Suprapubic skin (tissue), 4 donors: Measurements from ENCODE around the gene ACYP1. TPM values are rescaled to one million over a fixed set of nuclear protein-coding genes. Genes with fewer than 3 reads are reported as not detected.
A peak's percentile ranks its signal among the peaks of the same experiment; 100 is the strongest.

Experiments used
- DNase-seq, 2 donors: peaks; one replicate each; pipeline ENCODE4 v3.0.0-alpha.2; 2019; ENCODE audit warnings: low spot score in 2 of 2
- H3K27ac ChIP-seq: fragments of 200-600 bp; sonication (generic); one replicate; pipeline ENCODE4 v1.5.1; 2019
- H3K27me3 ChIP-seq: fragments of 200-600 bp; sonication (generic); one replicate; pipeline ENCODE4 v1.5.1; 2019
- H3K36me3 ChIP-seq: fragments of 200-600 bp; sonication (generic); one replicate; pipeline ENCODE4 v1.5.1; 2019
- H3K4me1 ChIP-seq: fragments of 200-600 bp; sonication (generic); one replicate; pipeline ENCODE4 v1.5.1; 2019
- H3K4me3 ChIP-seq: fragments of 200-600 bp; sonication (generic); one replicate; pipeline ENCODE4 v1.5.1; 2019; ENCODE audit warnings: mild to moderate bottlenecking
- H3K9me3 ChIP-seq: fragments of 200-600 bp; sonication (generic); one replicate; pipeline ENCODE4 v1.5.1; 2019
- CTCF ChIP-seq, 2 donors: fragments of 200-600 bp in 1 of 2; fragments of 450-650 bp in 1 of 2; sonication (generic) in 1 of 2; IDR thresholded peaks; one replicate each; pipeline ENCODE4 v1.5.1; 2016 to 2019; ENCODE audit warnings: antibody characterized with exemption in 2 of 2, mild to moderate bottlenecking in 1 of 2, moderate library complexity in 1 of 2
- EP300 ChIP-seq: sonication (generic); formaldehyde crosslinking; IDR thresholded peaks from one replicate; pipeline ENCODE4 v1.6.1; 2017; ENCODE audit warnings: antibody characterized with exemption
- POLR2A ChIP-seq, 2 donors: fragments of 450-650 bp; IDR thresholded peaks; one replicate each; pipeline ENCODE4 v1.6.1; 2017; ENCODE audit warnings: antibody characterized with exemption in 2 of 2, mild to moderate bottlenecking in 2 of 2, moderate library complexity in 2 of 2
- POLR2AphosphoS5 ChIP-seq, 3 donors: sonication (generic); formaldehyde crosslinking; IDR thresholded peaks; one replicate each; pipeline ENCODE4 v1.6.1; 2017; ENCODE audit warnings: antibody characterized with exemption in 3 of 3
- WGBS: methylation state at CpG from one replicate; pipeline ENCODE4 v1.1.5; 2018; 5-methylcytosine and 5-hydroxymethylcytosine counted together
- total RNA-seq, 4 donors: library from RNA; depleted of rRNA; stranded (reverse); fragments of >200 nt; gene quantifications; one replicate each; pipeline ENCODE4 v1.1.0, GENCODE V29; 2016

The ACYP1 gene
- total RNA-seq, 4 donors from 2014 or later = 19.2 to 40.6 (median 23.0) TPM

GRCh38 chr14:75044322-75044721 is 19.5 kb downstream of the ACYP1 start:
- Histone ChIP-seq H3K27me3 (no peaks in the 10 kb centered on the region), H3K4me3 (no peak overlapping the region), H3K36me3 (no peaks in the 10 kb centered on the region), H3K9me3 (no peaks in the 10 kb centered on the region), H3K27ac (no peak overlapping the region), H3K4me1 (peaks cover 38% of the 10 kb centered on the region)
- 18% methylated on average over 2 of the region's 2 CpGs for WGBS
- no peak for DNase-seq
- TF ChIP-seq EP300 = no peak
- no peak for TF ChIP-seq POLR2AphosphoS5 (IDR thresholded peaks at IDR 0.05)
- no peak for TF ChIP-seq POLR2A (IDR thresholded peaks at IDR 0.05)
- no peak for TF ChIP-seq CTCF (IDR thresholded peaks at IDR 0.05)

- Histone ChIP-seq H3K27me3 (no peaks in the 10 kb centered on the region), H3K4me3 (no peak overlapping the region), H3K9me3 (no peaks in the 10 kb centered on the region), H3K36me3 (peaks cover 7% of the 10 kb centered on the region), H3K4me1 (peaks cover 23% of the 10 kb centered on the region), H3K27ac (no peak overlapping the region)
- DNase-seq = no peak
- no peak for TF ChIP-seq EP300
- TF ChIP-seq CTCF (IDR thresholded peaks at IDR 0.05) = no peak
- no peak for TF ChIP-seq POLR2AphosphoS5 (IDR thresholded peaks at IDR 0.05)
- no peak for TF ChIP-seq POLR2A (IDR thresholded peaks at IDR 0.05)
- 29% methylated on average over 6 of the region's 6 CpGs for WGBS
Observed at GRCh38 chr14:75042035-75042434, 21.8 kb downstream of the ACYP1 start.

- Histone ChIP-seq H3K27me3 (no peaks in the 10 kb centered on the region), H3K4me1 (peaks cover 23% of the 10 kb centered on the region), H3K4me3 (no peak overlapping the region), H3K36me3 (peaks cover 7% of the 10 kb centered on the region), H3K9me3 (no peaks in the 10 kb centered on the region), H3K27ac (peak overlapping the region; percentile 0)
- TF ChIP-seq CTCF (IDR thresholded peaks at IDR 0.05) (no peak), POLR2A (IDR thresholded peaks at IDR 0.05) (no peak), EP300 (no peak), POLR2AphosphoS5 (IDR thresholded peaks at IDR 0.05) (no peak)
- WGBS = 70% methylated on average over 4 of the region's 4 CpGs
- no peak for DNase-seq
Observed at GRCh38 chr14:75041613-75042012, 22.2 kb downstream of the ACYP1 start.

GRCh38 chr14:75040959-75041358 is 22.9 kb downstream of the ACYP1 start:
- H3K9me3 ChIP-seq = no peaks in the 10 kb centered on the region
- TF ChIP-seq POLR2AphosphoS5 (IDR thresholded peaks at IDR 0.05) (no peak), CTCF (IDR thresholded peaks at IDR 0.05) (no peak), POLR2A (IDR thresholded peaks at IDR 0.05) (no peak), EP300 (no peak)
- H3K4me3 ChIP-seq = no peak overlapping the region
- peaks cover 23% of the 10 kb centered on the region for H3K4me1 ChIP-seq
- H3K27ac ChIP-seq = peak overlapping the region; percentile 0
- 94% methylated on average over 2 of the region's 2 CpGs for WGBS
- H3K36me3 ChIP-seq = peaks cover 7% of the 10 kb centered on the region
- no peak for DNase-seq
- no peaks in the 10 kb centered on the region for H3K27me3 ChIP-seq

- TF ChIP-seq POLR2A (IDR thresholded peaks at IDR 0.05) = no peak
- no peak for TF ChIP-seq POLR2AphosphoS5 (IDR thresholded peaks at IDR 0.05)
- no peak for TF ChIP-seq EP300
- TF ChIP-seq CTCF (IDR thresholded peaks at IDR 0.05) = no peak
- Histone ChIP-seq H3K9me3 (no peaks in the 10 kb centered on the region), H3K27ac (no peak overlapping the region), H3K4me1 (peaks cover 23% of the 10 kb centered on the region), H3K4me3 (no peak overlapping the region), H3K27me3 (no peaks in the 10 kb centered on the region), H3K36me3 (peaks cover 7% of the 10 kb centered on the region)
- no peak for DNase-seq
- 88% methylated on average over 1 of the region's 1 CpG for WGBS
Observed at GRCh38 chr14:75040507-75040906, 23.3 kb downstream of the ACYP1 start.
